ENCODE results near the gene CD27.
A peak's percentile ranks its signal among the peaks of the same experiment; 100 is the strongest.

Gene CD27

GRCh38 chr12:6434205-6435140, 10.3 kb upstream of the CD27 start:
- DNase-seq (ENCODE audit: low read depth), result no peak

- no peak for DNase-seq (ENCODE audit: low read depth)
Measured at GRCh38 chr12:6435961-6436715, 8.6 kb upstream of the CD27 start.

GRCh38 chr12:6437586-6437985, 7.2 kb upstream of the CD27 start:
- DNase-seq (ENCODE audit: low read depth), result no peak

- DNase-seq (ENCODE audit: low read depth), result no peak
Measured at GRCh38 chr12:6438345-6438744, 6.4 kb upstream of the CD27 start.

GRCh38 chr12:6440391-6440790, 4.4 kb upstream of the CD27 start:
- no peak for DNase-seq (ENCODE audit: low read depth)

GRCh38 chr12:6442836-6443235, 1.9 kb upstream of the CD27 start:
- no peak for DNase-seq (ENCODE audit: low read depth)

GRCh38 chr12:6443361-6443983, 1.3 kb upstream of the CD27 start:
- no peak for DNase-seq (ENCODE audit: low read depth)

- no peak for DNase-seq (ENCODE audit: low read depth)
Measured at GRCh38 chr12:6444031-6444430, 724 bp upstream of the CD27 start.

GRCh38 chr12:6450091-6450868, 5.5 kb downstream of the CD27 start:
- DNase-seq (ENCODE audit: low read depth), result no peak

GRCh38 chr12:6450869-6451347, 6.2 kb downstream of the CD27 start:
- no peak for DNase-seq (ENCODE audit: low read depth)

GRCh38 chr12:6451348-6452244, 6.8 kb downstream of the CD27 start, which contains the start of gene TAPBPL:
TSS of gene TAPBPL (plus strand) at chr12:6452042. CDS start at chr12:6452249, 207 bp downstream.
- peak; percentile 58 for DNase-seq (ENCODE audit: low read depth)

- no peak for DNase-seq (ENCODE audit: low read depth)
Measured at GRCh38 chr12:6452245-6452943, 7.6 kb downstream of the CD27 start.

- no peak for DNase-seq (ENCODE audit: low read depth)
Measured at GRCh38 chr12:6452944-6453630, 8.3 kb downstream of the CD27 start.

GRCh38 chr12:6457220-6457945, 12.6 kb downstream of the CD27 start:
- no peak for DNase-seq (ENCODE audit: low read depth)

- DNase-seq (ENCODE audit: low read depth), result no peak
Measured at GRCh38 chr12:6458281-6459003, 13.7 kb downstream of the CD27 start.

- DNase-seq (ENCODE audit: low read depth), result no peak
Measured at GRCh38 chr12:6459004-6459337, 14.2 kb downstream of the CD27 start.

GRCh38 chr12:6460751-6461371, 16.1 kb downstream of the CD27 start:
- DNase-seq (ENCODE audit: low read depth), result no peak

Data from stimulated activated CD8-positive, alpha-beta memory T cell treated with anti-CD3 and anti-CD28 coated beads, Interleukin-12 subunit alpha, Interleukin-12 subunit beta, amount 100 ng/mL, for 1 hour (primary cell).